ENCODE results near the gene MAF. TPM values are rescaled to one million over a fixed set of nuclear protein-coding genes. Genes with fewer than 3 reads are reported as not detected.

Gene MAF
- total RNA-seq, 2 donors from 2014 or later, result 10.9 to 31.3 TPM

DNA sequence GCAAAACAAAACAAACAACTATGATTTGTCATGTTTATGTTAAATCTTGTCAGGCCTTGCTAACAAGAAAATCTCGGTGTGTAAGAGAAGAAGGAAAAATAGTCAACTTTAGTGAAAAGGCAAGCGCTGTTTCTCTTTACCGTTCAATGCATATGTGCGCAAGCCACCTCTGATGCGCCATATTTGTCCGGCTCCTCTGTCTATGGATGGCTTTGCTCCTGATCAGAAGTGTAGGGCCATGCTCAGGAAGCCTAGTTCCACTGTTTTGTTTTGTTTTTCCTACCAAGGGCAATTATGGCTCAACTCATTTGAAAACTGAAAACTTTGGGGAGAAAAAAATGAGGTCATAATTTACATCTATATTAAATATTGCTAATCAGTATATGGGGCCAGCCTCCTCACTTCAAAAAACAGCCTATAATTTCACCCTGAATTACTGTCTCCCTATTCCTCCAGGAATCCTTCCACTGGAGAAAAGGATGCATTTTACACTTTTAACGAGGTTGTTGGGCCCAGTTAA is 4.5 kb downstream of the MAF start:
- H3K4me1 ChIP-seq, result peaks cover 4% of the 10 kb centered on the region
- 68 to 74% methylated on average over 7 of the region's 7 CpGs for WGBS, 2 donors

DNA sequence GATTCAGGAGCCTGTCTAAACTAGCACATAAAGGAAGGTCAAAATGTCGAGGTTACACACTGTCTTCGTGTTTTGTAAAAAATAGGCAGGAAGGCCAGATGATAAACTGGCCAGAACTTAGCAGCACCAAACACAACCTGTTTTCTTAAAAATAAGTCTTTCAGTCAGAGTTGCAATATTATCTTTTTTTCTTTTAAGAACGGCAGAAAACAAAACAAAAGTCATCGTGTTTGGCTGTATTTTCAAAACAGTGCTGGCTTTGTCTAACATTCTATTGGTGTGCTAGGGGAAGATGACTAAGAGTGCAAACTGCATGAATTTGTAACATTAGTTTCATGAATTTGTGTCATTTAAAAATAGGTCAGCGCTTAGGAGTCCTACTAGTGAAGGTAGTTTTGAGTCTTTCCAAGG is 5.3 kb downstream of the MAF start:
- no peak overlapping the region for H3K4me3 ChIP-seq
- DNase-seq (no peak), ATAC-seq (no peak)
- H3K9me3 ChIP-seq, result no peaks in the 10 kb centered on the region
- intact Hi-C loops (cut with DNase I), result no loop called here
- peak overlapping the region in 1 of 4 donors; percentile 46 for H3K27ac ChIP-seq
- no peaks in the 10 kb centered on the region for H3K36me3 ChIP-seq (replicated peaks in 1 of 2; ENCODE audit: insufficient read depth in 1 of 2, low read depth in 2 of 2)
- H3K27me3 ChIP-seq, result no peaks in the 10 kb centered on the region
- 53 to 61% methylated on average over 5 of the region's 5 CpGs for WGBS, 2 donors
- peaks cover 4% of the 10 kb centered on the region for H3K4me1 ChIP-seq
- no peak for TF ChIP-seq POLR2A (IDR thresholded peaks at IDR 0.05)
- TF ChIP-seq CTCF (IDR thresholded peaks at IDR 0.05), result no peak

More for the DNA sequence above, 4.5 kb downstream of the MAF start:
- peak overlapping the region in 1 of 4 donors; percentile 46 for H3K27ac ChIP-seq
- H3K27me3 ChIP-seq, result no peaks in the 10 kb centered on the region
- intact Hi-C loops (cut with DNase I), result no loop called here
- no peaks in the 10 kb centered on the region for H3K36me3 ChIP-seq (replicated peaks in 1 of 2; ENCODE audit: insufficient read depth in 1 of 2, low read depth in 2 of 2)
- DNase-seq, result no peak
- ATAC-seq, result no peak
- no peak overlapping the region for H3K4me3 ChIP-seq
- H3K9me3 ChIP-seq, result no peaks in the 10 kb centered on the region
- TF ChIP-seq POLR2A (IDR thresholded peaks at IDR 0.05), result no peak
- TF ChIP-seq CTCF (IDR thresholded peaks at IDR 0.05), result no peak

DNA sequence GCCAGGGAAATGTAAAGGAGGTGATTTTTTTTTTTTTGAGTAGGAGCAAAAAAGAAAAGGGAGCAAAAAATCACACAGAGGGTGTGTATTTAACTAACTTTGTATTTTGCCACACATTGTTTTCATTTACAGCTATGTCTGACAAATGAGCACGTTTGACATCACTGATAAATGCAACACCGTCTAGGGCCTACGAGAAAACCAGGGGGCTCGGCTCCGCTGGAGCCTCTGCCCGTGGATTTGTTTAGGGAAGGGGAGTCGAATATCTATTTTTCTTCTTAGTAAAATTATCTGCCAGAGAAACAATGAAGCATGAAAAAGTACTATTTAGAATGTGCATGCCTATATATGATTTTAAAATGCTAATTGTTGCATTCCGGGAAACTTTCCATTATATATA is 6.8 kb downstream of the MAF start:
- no peaks in the 10 kb centered on the region for H3K27me3 ChIP-seq
- no peak for ATAC-seq
- TF ChIP-seq POLR2A (IDR thresholded peaks at IDR 0.05) (no peak), CTCF (IDR thresholded peaks at IDR 0.05) (no peak)
- no peak overlapping the region for H3K4me3 ChIP-seq
- no peaks in the 10 kb centered on the region for H3K4me1 ChIP-seq
- H3K36me3 ChIP-seq (replicated peaks in 1 of 2; ENCODE audit: insufficient read depth in 1 of 2, low read depth in 2 of 2), result no peaks in the 10 kb centered on the region
- H3K27ac ChIP-seq, result peak overlapping the region in 1 of 4 donors; percentile 72
- intact Hi-C loops (cut with DNase I), result no loop called here
- 76 to 78% methylated on average over 8 of the region's 8 CpGs for whole genome bisulfite sequencing, 2 donors
- no peak for DNase-seq
- H3K9me3 ChIP-seq, result no peaks in the 10 kb centered on the region

DNA sequence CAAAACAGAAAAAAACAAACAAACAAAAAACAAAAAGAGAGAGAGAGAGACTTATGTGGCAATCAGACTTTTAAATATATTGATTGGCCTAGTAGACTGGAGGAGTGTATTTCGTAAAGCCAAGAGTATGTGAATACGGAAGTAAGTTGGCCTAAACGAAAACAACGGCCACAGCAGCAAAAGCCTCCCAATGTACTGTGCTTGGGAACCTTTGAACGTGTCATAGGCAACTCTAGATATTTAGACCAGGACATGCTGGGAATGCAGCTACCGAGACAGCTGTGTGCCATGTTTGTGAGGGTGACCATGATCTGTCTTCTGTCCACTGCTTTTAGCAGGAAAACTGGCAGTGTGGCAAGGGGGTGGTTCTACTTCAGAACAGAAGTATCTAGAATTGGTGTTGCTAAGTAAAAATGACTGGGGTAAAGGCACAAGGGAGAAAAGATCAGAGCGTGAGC is 7.4 kb downstream of the MAF start:
- intact Hi-C loops (cut with DNase I), result no loop called here
- no peaks in the 10 kb centered on the region for H3K27me3 ChIP-seq
- 48 to 87% methylated on average over 7 of the region's 7 CpGs for WGBS, 2 donors
- H3K9me3 ChIP-seq, result no peaks in the 10 kb centered on the region
- ATAC-seq, result no peak
- TF ChIP-seq POLR2A (IDR thresholded peaks at IDR 0.05) (peak in 1 of 3 donors; percentile 49), CTCF (IDR thresholded peaks at IDR 0.05) (no peak)
- DNase-seq, result peak in 1 of 4 donors; percentile 53
- H3K36me3 ChIP-seq (replicated peaks in 1 of 2; ENCODE audit: insufficient read depth in 1 of 2, low read depth in 2 of 2), result no peaks in the 10 kb centered on the region
- H3K27ac ChIP-seq, result peak overlapping the region in 1 of 4 donors; percentile 72
- no peak overlapping the region for H3K4me3 ChIP-seq
- no peaks in the 10 kb centered on the region for H3K4me1 ChIP-seq

- H3K4me1 ChIP-seq, result no peaks in the 10 kb centered on the region
- H3K27me3 ChIP-seq, result no peaks in the 10 kb centered on the region
- no peak overlapping the region for H3K27ac ChIP-seq
- TF ChIP-seq POLR2A (IDR thresholded peaks at IDR 0.05) (no peak), CTCF (IDR thresholded peaks at IDR 0.05) (no peak)
- no peak overlapping the region for H3K4me3 ChIP-seq
- no peaks in the 10 kb centered on the region for H3K9me3 ChIP-seq
- DNase-seq, result no peak
- intact Hi-C loops (cut with DNase I), result no loop called here
- ATAC-seq, result no peak
- 82 to 88% methylated on average over 4 of the region's 4 CpGs for WGBS, 2 donors
- H3K36me3 ChIP-seq (replicated peaks in 1 of 2; ENCODE audit: insufficient read depth in 1 of 2, low read depth in 2 of 2), result no peaks in the 10 kb centered on the region
Measured at GRCh38 chr16:79592186-79592585, 8.4 kb downstream of the MAF start.

All from body of pancreas (tissue), 4 donors.